KMS-11 (cell line): ENCODE results near the gene CFAP74.

Experiments used
- H2AFZ ChIP-seq: fragments of 200-600 bp; sonication (generic); 2 replicates; pipeline ENCODE4 v1.6.1; 2016; ENCODE audit warnings: antibody characterized with exemption, mixed run types, low read depth
- H3K27ac ChIP-seq: fragments of 200-600 bp; sonication (generic); 2 replicates; pipeline ENCODE4 v1.6.1; 2016; ENCODE audit warnings: mild to moderate bottlenecking, mixed run types
- H3K27me3 ChIP-seq: fragments of 200-600 bp; sonication (generic); 2 replicates; pipeline ENCODE4 v1.6.1; 2017; ENCODE audit warnings: mild to moderate bottlenecking, low read depth, mixed run types, moderate library complexity; ENCODE audit not compliant: insufficient read depth
- H3K36me3 ChIP-seq: fragments of 200-600 bp; sonication (generic); 2 replicates; pipeline ENCODE4 v1.6.1; 2017; ENCODE audit warnings: mild to moderate bottlenecking, mixed run types; ENCODE audit not compliant: insufficient read depth
- H3K4me1 ChIP-seq: fragments of 200-600 bp; sonication (generic); 2 replicates; pipeline ENCODE4 v1.6.1; 2016; ENCODE audit warnings: mild to moderate bottlenecking, low read depth, mixed run types; ENCODE audit not compliant: poor library complexity, severe bottlenecking
- H3K4me2 ChIP-seq: fragments of 200-600 bp; sonication (generic); 2 replicates; pipeline ENCODE4 v1.7.0; 2016; ENCODE audit warnings: mild to moderate bottlenecking, mixed run types
- H3K4me3 ChIP-seq: fragments of 200-600 bp; sonication (generic); IDR thresholded peaks from 2 replicates; pipeline ENCODE4 v1.6.1; 2017; ENCODE audit warnings: low read depth, low read length, mixed read lengths; ENCODE audit not compliant: insufficient read depth
- H3K79me2 ChIP-seq: fragments of 200-600 bp; sonication (generic); 2 replicates; pipeline ENCODE4 v1.6.1; 2016; ENCODE audit warnings: low read depth, mixed run types; ENCODE audit not compliant: insufficient read depth
- H3K9ac ChIP-seq: fragments of 200-600 bp; sonication (generic); 2 replicates; pipeline ENCODE4 v1.6.1; 2016; ENCODE audit warnings: mild to moderate bottlenecking, mixed run types
- H4K20me1 ChIP-seq: fragments of 200-600 bp; sonication (generic); 2 replicates; pipeline ENCODE4 v1.6.1; 2016; ENCODE audit warnings: mild to moderate bottlenecking, mixed run types; ENCODE audit not compliant: insufficient read depth
- CTCF ChIP-seq: fragments of 200-600 bp; sonication (generic); conservative IDR thresholded peaks from 2 replicates; pipeline ENCODE4 v1.6.1; 2017; ENCODE audit warnings: low read depth, mild to moderate bottlenecking, antibody characterized with exemption, low read length, moderate library complexity, mixed read lengths

CFAP74 gene

GRCh38 chr1:2019571-2020309, 16.2 kb upstream of the CFAP74 start:
- H3K27me3 ChIP-seq, result peaks cover 91% of the 10 kb centered on the region
- H3K79me2 ChIP-seq, result no peaks in the 10 kb centered on the region
- no peak overlapping the region for H2AFZ ChIP-seq
- H3K4me3 ChIP-seq, result no peak overlapping the region
- H4K20me1 ChIP-seq, result no peaks in the 10 kb centered on the region
- no peak for TF ChIP-seq CTCF
- no peaks in the 10 kb centered on the region for H3K4me1 ChIP-seq
- H3K4me2 ChIP-seq, result no peak overlapping the region
- no peaks in the 10 kb centered on the region for H3K36me3 ChIP-seq
- H3K9ac ChIP-seq, result no peak overlapping the region
- H3K27ac ChIP-seq, result no peak overlapping the region

GRCh38 chr1:2019172-2019543, 15.6 kb upstream of the CFAP74 start, which contains the start of gene GABRD:
GABRD (plus strand) TSS chr1:2019345; CDS start chr1:2019424, 79 bp downstream.
- no peak within 1 kb of the TSS for H3K4me3 ChIP-seq
- no peak within 1 kb of the TSS for H3K27ac ChIP-seq
- H3K79me2 ChIP-seq, result no peaks in the 10 kb centered on the region
- no peaks in the 10 kb centered on the region for H3K36me3 ChIP-seq
- H3K4me2 ChIP-seq, result no peak within 1 kb of the TSS
- no peaks in the 10 kb centered on the region for H3K4me1 ChIP-seq
- H3K9ac ChIP-seq, result no peak within 1 kb of the TSS
- no peak for TF ChIP-seq CTCF
- no peaks in the 10 kb centered on the region for H4K20me1 ChIP-seq
- H2AFZ ChIP-seq, result no peak within 1 kb of the TSS
- peaks cover 91% of the 10 kb centered on the region for H3K27me3 ChIP-seq

- Histone ChIP-seq H3K9ac (no peak overlapping the region), H2AFZ (no peak overlapping the region), H3K27ac (no peak overlapping the region), H3K4me2 (no peak overlapping the region), H4K20me1 (no peaks in the 10 kb centered on the region), H3K27me3 (peaks cover 91% of the 10 kb centered on the region), H3K79me2 (no peaks in the 10 kb centered on the region), H3K4me3 (no peak overlapping the region), H3K4me1 (no peaks in the 10 kb centered on the region), H3K36me3 (no peaks in the 10 kb centered on the region)
- no peak for TF ChIP-seq CTCF
These were observed 14.9 kb upstream of the CFAP74 start for GRCh38 chr1:2018217-2019171.

GRCh38 chr1:2016123-2016522, 12.5 kb upstream of the CFAP74 start:
- no peaks in the 10 kb centered on the region for H4K20me1 ChIP-seq
- no peak for TF ChIP-seq CTCF
- H3K4me3 ChIP-seq, result no peak overlapping the region
- H2AFZ ChIP-seq, result no peak overlapping the region
- no peak overlapping the region for H3K27ac ChIP-seq
- no peak overlapping the region for H3K4me2 ChIP-seq
- no peak overlapping the region for H3K9ac ChIP-seq
- no peaks in the 10 kb centered on the region for H3K36me3 ChIP-seq
- H3K4me1 ChIP-seq, result no peaks in the 10 kb centered on the region
- H3K79me2 ChIP-seq, result no peaks in the 10 kb centered on the region
- H3K27me3 ChIP-seq, result peaks cover 91% of the 10 kb centered on the region
